ENCODE results near the gene BHLHE23.

- TF ChIP-seq POLR2A (IDR thresholded peaks at IDR 0.05; ENCODE audit: low read depth, low read length): no peak
- TF ChIP-seq TAF1 (IDR thresholded peaks at IDR 0.05; ENCODE audit: low read depth, low read length): no peak
- TF ChIP-seq SPI1 (IDR thresholded peaks at IDR 0.05; ENCODE audit: low read depth, low read length): no peak
Measured at GRCh38 chr20:63020681-63021080, 13.9 kb upstream of the BHLHE23 start.
